GM21447 (cell line): ENCODE measurements around the gene JAM2.
"Not testable (repeated sequence)": the region's sequence is repeated elsewhere in the genome, so short reads cannot be mapped to it uniquely, and the experiment has no call there.

ENCODE experiments used
- ATAC-seq: cut with Tn5 transposase; IDR thresholded peaks from one replicate; pipeline ENCODE4 v1.9.1; 2021; ENCODE audit not compliant: unreplicated experiment

Gene JAM2

GRCh38 chr21:25714066-25714465 is 75.0 kb downstream of the JAM2 start:
- ATAC-seq = not testable (repeated sequence)

GRCh38 chr21:25717491-25718147 is 78.6 kb downstream of the JAM2 start:
- no peak for ATAC-seq

- no peak for ATAC-seq
Observed at GRCh38 chr21:25721987-25722386, 82.9 kb downstream of the JAM2 start.

GRCh38 chr21:25722631-25723030 is 83.6 kb downstream of the JAM2 start:
- no peak for ATAC-seq

- no peak for ATAC-seq
Observed at GRCh38 chr21:25732091-25732760, 93.2 kb downstream of the JAM2 start.

GRCh38 chr21:25733859-25734653 is 95.0 kb downstream of the JAM2 start:
- peak; percentile 10 for ATAC-seq

GRCh38 chr21:25734654-25734903 is 95.5 kb downstream of the JAM2 start:
- peak; percentile 1 for ATAC-seq

GRCh38 chr21:25734904-25735645 is 96.0 kb downstream of the JAM2 start, which contains the start of the genes ATP5PF and GABPA:
ATP5PF (minus strand) TSS chr21:25734904; CDS start chr21:25729794, 5,110 bp downstream.
GABPA (plus strand) TSS chr21:25734972; CDS start chr21:25741599, 6,627 bp downstream.
- ATAC-seq = peak; percentile 89

- ATAC-seq = peak; percentile 42
Observed at GRCh38 chr21:25735646-25736597, 96.9 kb downstream of the JAM2 start.

- ATAC-seq = no peak
Observed at GRCh38 chr21:25737421-25737820, 98.4 kb downstream of the JAM2 start.

GRCh38 chr21:25742900-25743299 is 103.8 kb downstream of the JAM2 start:
- ATAC-seq = no peak

GRCh38 chr21:25744854-25745253 is 105.8 kb downstream of the JAM2 start:
- ATAC-seq = no peak

GRCh38 chr21:25750085-25750484 is 111.0 kb downstream of the JAM2 start:
- no peak for ATAC-seq

- no peak for ATAC-seq
Observed at GRCh38 chr21:25752416-25752815, 113.4 kb downstream of the JAM2 start.

- no peak for ATAC-seq
Observed at GRCh38 chr21:25756190-25756932, 117.3 kb downstream of the JAM2 start.

- ATAC-seq = no peak
Observed at GRCh38 chr21:25757531-25757930, 118.5 kb downstream of the JAM2 start.

GRCh38 chr21:25759573-25759972 is 120.5 kb downstream of the JAM2 start:
- no peak for ATAC-seq

GRCh38 chr21:25760061-25760460 is 121.0 kb downstream of the JAM2 start:
- no peak for ATAC-seq

GRCh38 chr21:25760677-25761076 is 121.6 kb downstream of the JAM2 start:
- ATAC-seq = no peak
